Activated CD8-positive, alpha-beta memory T cell treated with anti-CD3 and anti-CD28 coated beads, Interleukin-2, amount 10 ng/mL, durations not matched to agents 7 days and 5 days (primary cell): ENCODE results near the gene NAA35. TPM values are rescaled to one million over a fixed set of nuclear protein-coding genes. Genes with fewer than 3 reads are reported as not detected.

Experiments used
- ATAC-seq: fragments of 150-1000 bp; cut with Tn5 transposase; one replicate; pipeline ENCODE4 v1.10.0; 2021; ENCODE audit warnings: moderate library complexity
- CTCF ChIA-PET: fragments of 350-600 bp; sonication (Branson Sonifier 250); formaldehyde crosslinking; loops from one replicate; lab custom pipeline; 2021; ENCODE audit warnings: antibody characterized with exemption; lab: Charles Lee
- DNase-seq: peaks from one replicate; pipeline ENCODE4 v3.0.0-alpha.2; 2020
- H3K27ac Mint-ChIP-seq: one replicate; pipeline ENCODE4 v1.8.0; 2021; ENCODE audit warnings: mild to moderate bottlenecking, mixed read lengths
- H3K27me3 Mint-ChIP-seq: one replicate; pipeline ENCODE4 v1.8.0; 2021; ENCODE audit warnings: mixed read lengths
- H3K36me3 Mint-ChIP-seq: one replicate; pipeline ENCODE4 v1.8.0; 2021; ENCODE audit warnings: mild to moderate bottlenecking, mixed read lengths
- H3K4me1 Mint-ChIP-seq: one replicate; pipeline ENCODE4 v1.8.0; 2021; ENCODE audit warnings: mixed read lengths
- H3K4me3 Mint-ChIP-seq: one replicate; pipeline ENCODE4 v1.8.0; 2021; ENCODE audit warnings: mild to moderate bottlenecking, moderate library complexity, mixed read lengths
- H3K9me3 Mint-ChIP-seq: one replicate; pipeline ENCODE4 v1.8.0; 2022; ENCODE audit warnings: low read depth, mixed read lengths
- total RNA-seq, 2 experiments: library from RNA; stranded (reverse); gene quantifications; one replicate each; pipeline ENCODE4 v1.2.3, GENCODE V29; 2021

NAA35 gene
- total RNA-seq, 2 experiments from 2014 or later = 25.5 to 27.7 TPM

GRCh38 chr9:86020731-86021130 lies 79.8 kb downstream of the NAA35 start:
- Mint-ChIP-seq H3K4me1 (peaks cover 23% of the 10 kb centered on the region), H3K9me3 (no peaks in the 10 kb centered on the region), H3K36me3 (peaks cover 60% of the 10 kb centered on the region), H3K27me3 (no peaks in the 10 kb centered on the region), H3K27ac (no peak overlapping the region), H3K4me3 (no peak overlapping the region)
- ATAC-seq (no peak), DNase-seq (no peak)
- CTCF ChIA-PET = interaction anchor here (0.8 to 1.2 kb wide), 2 partner anchors 9 to 14 kb away, joined by 3 read pairs; no protein-coding TSS in a partner anchor

- H3K4me1 Mint-ChIP-seq = peaks cover 23% of the 10 kb centered on the region
- no peak overlapping the region for H3K27ac Mint-ChIP-seq
- ATAC-seq (no peak), DNase-seq (no peak)
- no peaks in the 10 kb centered on the region for H3K27me3 Mint-ChIP-seq
- CTCF ChIA-PET = interaction anchor here (0.8 to 1.2 kb wide), 2 partner anchors 8 to 14 kb away, joined by 3 read pairs; no protein-coding TSS in a partner anchor
- peaks cover 62% of the 10 kb centered on the region for H3K36me3 Mint-ChIP-seq
- no peak overlapping the region for H3K4me3 Mint-ChIP-seq
- H3K9me3 Mint-ChIP-seq = no peaks in the 10 kb centered on the region
These were observed 80.2 kb downstream of the NAA35 start for GRCh38 chr9:86021166-86021565.

GRCh38 chr9:86022687-86023266 lies 81.8 kb downstream of the NAA35 start:
- peak; percentile 77 for DNase-seq
- peak; percentile 91 for ATAC-seq
- Mint-ChIP-seq H3K27me3 (no peaks in the 10 kb centered on the region), H3K9me3 (no peaks in the 10 kb centered on the region), H3K27ac (peak overlapping the region; percentile 79), H3K36me3 (peaks cover 58% of the 10 kb centered on the region), H3K4me1 (peaks cover 23% of the 10 kb centered on the region), H3K4me3 (no peak overlapping the region)
- CTCF ChIA-PET = interaction anchor here (0.9 kb wide), 1 partner anchor 78 kb away, joined by 3 read pairs; no protein-coding TSS in a partner anchor

GRCh38 chr9:86027767-86028166 lies 86.8 kb downstream of the NAA35 start:
- no peak overlapping the region for H3K4me3 Mint-ChIP-seq
- peaks cover 42% of the 10 kb centered on the region for H3K36me3 Mint-ChIP-seq
- CTCF ChIA-PET = no interaction called here
- no peaks in the 10 kb centered on the region for H3K9me3 Mint-ChIP-seq
- ATAC-seq = no peak
- peaks cover 8% of the 10 kb centered on the region for H3K4me1 Mint-ChIP-seq
- H3K27ac Mint-ChIP-seq = no peak overlapping the region
- no peak for DNase-seq
- H3K27me3 Mint-ChIP-seq = no peaks in the 10 kb centered on the region

GRCh38 chr9:86034863-86035734 lies 94.2 kb downstream of the NAA35 start:
- Mint-ChIP-seq H3K36me3 (no peaks in the 10 kb centered on the region), H3K27me3 (no peaks in the 10 kb centered on the region), H3K9me3 (no peaks in the 10 kb centered on the region), H3K4me1 (no peaks in the 10 kb centered on the region), H3K27ac (no peak overlapping the region), H3K4me3 (no peak overlapping the region)
- CTCF ChIA-PET = interaction anchor here (0.7 kb wide), 1 partner anchor 12 kb away, joined by 3 read pairs; no protein-coding TSS in a partner anchor
- no peak for DNase-seq
- no peak for ATAC-seq

- ATAC-seq (no peak), DNase-seq (no peak)
- CTCF ChIA-PET = interaction anchor here (0.7 kb wide), 1 partner anchor 13 kb away, joined by 3 read pairs; no protein-coding TSS in a partner anchor
- no peak overlapping the region for H3K4me3 Mint-ChIP-seq
- no peaks in the 10 kb centered on the region for H3K9me3 Mint-ChIP-seq
- H3K27me3 Mint-ChIP-seq = no peaks in the 10 kb centered on the region
- no peak overlapping the region for H3K27ac Mint-ChIP-seq
- H3K36me3 Mint-ChIP-seq = no peaks in the 10 kb centered on the region
- H3K4me1 Mint-ChIP-seq = no peaks in the 10 kb centered on the region
These were observed 95.0 kb downstream of the NAA35 start for GRCh38 chr9:86035827-86036440.

- CTCF ChIA-PET = no interaction called here
- Mint-ChIP-seq H3K27ac (no peak overlapping the region), H3K4me1 (no peaks in the 10 kb centered on the region), H3K9me3 (no peaks in the 10 kb centered on the region), H3K27me3 (peaks cover 1% of the 10 kb centered on the region), H3K4me3 (no peak overlapping the region), H3K36me3 (no peaks in the 10 kb centered on the region)
- ATAC-seq (no peak), DNase-seq (no peak)
These were observed 95.6 kb downstream of the NAA35 start for GRCh38 chr9:86036555-86036954.

GRCh38 chr9:86039991-86040860 lies 99.3 kb downstream of the NAA35 start:
- CTCF ChIA-PET = interaction anchor here (1.2 kb wide), 1 partner anchor 11 kb away, joined by 3 read pairs; no protein-coding TSS in a partner anchor
- no peaks in the 10 kb centered on the region for H3K9me3 Mint-ChIP-seq
- no peak overlapping the region for H3K27ac Mint-ChIP-seq
- H3K36me3 Mint-ChIP-seq = no peaks in the 10 kb centered on the region
- no peak overlapping the region for H3K4me3 Mint-ChIP-seq
- H3K4me1 Mint-ChIP-seq = no peaks in the 10 kb centered on the region
- peaks cover 2% of the 10 kb centered on the region for H3K27me3 Mint-ChIP-seq
- DNase-seq (no peak), ATAC-seq (no peak)

GRCh38 chr9:86040861-86041155 lies 99.9 kb downstream of the NAA35 start:
- Mint-ChIP-seq H3K36me3 (no peaks in the 10 kb centered on the region), H3K27me3 (peaks cover 2% of the 10 kb centered on the region), H3K4me3 (no peak overlapping the region), H3K9me3 (no peaks in the 10 kb centered on the region), H3K4me1 (no peaks in the 10 kb centered on the region), H3K27ac (no peak overlapping the region)
- DNase-seq (no peak), ATAC-seq (no peak)
- CTCF ChIA-PET = interaction anchor here (1.2 kb wide), 1 partner anchor 12 kb away, joined by 3 read pairs; no protein-coding TSS in a partner anchor

- DNase-seq = no peak
- no peaks in the 10 kb centered on the region for H3K4me1 Mint-ChIP-seq
- no peak for ATAC-seq
- CTCF ChIA-PET = interaction anchor here (0.9 kb wide), 1 partner anchor 9 kb away, joined by 3 read pairs; no protein-coding TSS in a partner anchor
- H3K36me3 Mint-ChIP-seq = no peaks in the 10 kb centered on the region
- no peak overlapping the region for H3K4me3 Mint-ChIP-seq
- H3K27me3 Mint-ChIP-seq = peaks cover 2% of the 10 kb centered on the region
- H3K27ac Mint-ChIP-seq = no peak overlapping the region
- H3K9me3 Mint-ChIP-seq = no peaks in the 10 kb centered on the region
These were observed 100.4 kb downstream of the NAA35 start for GRCh38 chr9:86041311-86041741.

GRCh38 chr9:86042199-86042978 lies 101.4 kb downstream of the NAA35 start:
- Mint-ChIP-seq H3K4me1 (no peaks in the 10 kb centered on the region), H3K27me3 (peaks cover 2% of the 10 kb centered on the region), H3K4me3 (no peak overlapping the region), H3K9me3 (no peaks in the 10 kb centered on the region), H3K36me3 (no peaks in the 10 kb centered on the region), H3K27ac (no peak overlapping the region)
- ATAC-seq (no peak), DNase-seq (no peak)
- CTCF ChIA-PET = interaction anchor here (0.9 kb wide), 1 partner anchor 10 kb away, joined by 3 read pairs; no protein-coding TSS in a partner anchor

GRCh38 chr9:86043586-86043985 lies 102.6 kb downstream of the NAA35 start:
- Mint-ChIP-seq H3K36me3 (no peaks in the 10 kb centered on the region), H3K4me3 (no peak overlapping the region), H3K4me1 (no peaks in the 10 kb centered on the region), H3K27me3 (peaks cover 5% of the 10 kb centered on the region), H3K9me3 (peaks cover 2% of the 10 kb centered on the region), H3K27ac (no peak overlapping the region)
- CTCF ChIA-PET = no interaction called here
- DNase-seq = no peak
- ATAC-seq = no peak
